SU-DHL-6 (cell line): ENCODE measurements around the gene HACD3.
A peak's percentile ranks its signal among the peaks of the same experiment; 100 is the strongest.

ENCODE experiments used
- H2AFZ ChIP-seq: fragments of 200-600 bp; sonication (generic); 2 replicates; pipeline ENCODE4 v1.6.1; 2014; ENCODE audit warnings: low read depth, mild to moderate bottlenecking, moderate library complexity, mixed read lengths, antibody characterized with exemption, low read length; ENCODE audit not compliant: severe bottlenecking
- H3F3A ChIP-seq: fragments of 200-600 bp; shearing (Covaris generic); 2 replicates; pipeline ENCODE4 v1.6.0; 2016; ENCODE audit warnings: antibody characterized with exemption, mild to moderate bottlenecking; ENCODE audit not compliant: insufficient read depth
- H3K27ac ChIP-seq: fragments of 200-600 bp; sonication (generic); 2 replicates; pipeline ENCODE4 v1.5.1; 2016; ENCODE audit warnings: low read depth, mild to moderate bottlenecking, low read length, moderate library complexity, mixed read lengths
- H3K27me3 ChIP-seq: fragments of 200-600 bp; sonication (generic), shearing (Covaris generic); 2 replicates; pipeline ENCODE4 v1.6.0; 2014; ENCODE audit warnings: mild to moderate bottlenecking, low read length
- H3K36me3 ChIP-seq: fragments of 200-600 bp; sonication (generic); 2 replicates; pipeline ENCODE4 v1.6.1; 2014; ENCODE audit warnings: mild to moderate bottlenecking, low read length, mixed read lengths
- H3K4me2 ChIP-seq: fragments of 300-600, 200-600 bp; shearing (Covaris generic), sonication (generic); 2 replicates; pipeline ENCODE4 v1.6.0; 2014; ENCODE audit warnings: low read length, low read depth, mild to moderate bottlenecking; ENCODE audit not compliant: poor library complexity, severe bottlenecking
- H3K4me3 ChIP-seq: fragments of 200-600 bp; sonication (generic); 2 replicates; pipeline ENCODE4 v1.5.1; 2014; ENCODE audit warnings: antibody characterized with exemption, low read length, mild to moderate bottlenecking, mixed read lengths; ENCODE audit not compliant: insufficient read depth, poor library complexity, severe bottlenecking
- H3K79me2 ChIP-seq: fragments of 200-600 bp; sonication (generic); 2 replicates; pipeline ENCODE4 v1.6.1; 2014; ENCODE audit warnings: mild to moderate bottlenecking, low read length, moderate library complexity; ENCODE audit not compliant: insufficient read depth
- H3K9ac ChIP-seq: fragments of 200-600 bp; sonication (generic); 2 replicates; pipeline ENCODE4 v1.7.0; 2014; ENCODE audit warnings: mild to moderate bottlenecking, low read length
- H3K9me2 ChIP-seq: fragments of 200-600 bp; sonication (generic); replicated peaks from 2 replicates; pipeline ENCODE4 v1.6.1; 2014; ENCODE audit warnings: low read length; ENCODE audit not compliant: insufficient read depth
- H3K9me3 ChIP-seq: fragments of 200-600 bp; sonication (generic); 2 replicates; pipeline ENCODE4 v1.6.1; 2014; ENCODE audit warnings: low read length, mixed read lengths; ENCODE audit not compliant: insufficient read depth
- H4K20me1 ChIP-seq: fragments of 200-600 bp; sonication (generic); 2 replicates; pipeline ENCODE4 v1.6.1; 2014; ENCODE audit warnings: low read depth, mild to moderate bottlenecking, antibody characterized with exemption, low read length, moderate library complexity, mixed read lengths
- CTCF ChIP-seq: fragments of 200-600 bp; sonication (generic); IDR thresholded peaks from one replicate; pipeline ENCODE4 v1.5.1; 2017; ENCODE audit warnings: antibody characterized with exemption, mild to moderate bottlenecking, low read length, moderate library complexity; ENCODE audit not compliant: insufficient read depth, poor library complexity, severe bottlenecking
- EZH2phosphoT487 ChIP-seq: fragments of 200-600 bp; sonication (generic), shearing (Covaris generic); conservative IDR thresholded peaks from 2 replicates; pipeline ENCODE4 v1.6.1; 2018; ENCODE audit warnings: mild to moderate bottlenecking, antibody characterized with exemption, low read length, moderate library complexity, mixed read lengths

The HACD3 gene

DNA sequence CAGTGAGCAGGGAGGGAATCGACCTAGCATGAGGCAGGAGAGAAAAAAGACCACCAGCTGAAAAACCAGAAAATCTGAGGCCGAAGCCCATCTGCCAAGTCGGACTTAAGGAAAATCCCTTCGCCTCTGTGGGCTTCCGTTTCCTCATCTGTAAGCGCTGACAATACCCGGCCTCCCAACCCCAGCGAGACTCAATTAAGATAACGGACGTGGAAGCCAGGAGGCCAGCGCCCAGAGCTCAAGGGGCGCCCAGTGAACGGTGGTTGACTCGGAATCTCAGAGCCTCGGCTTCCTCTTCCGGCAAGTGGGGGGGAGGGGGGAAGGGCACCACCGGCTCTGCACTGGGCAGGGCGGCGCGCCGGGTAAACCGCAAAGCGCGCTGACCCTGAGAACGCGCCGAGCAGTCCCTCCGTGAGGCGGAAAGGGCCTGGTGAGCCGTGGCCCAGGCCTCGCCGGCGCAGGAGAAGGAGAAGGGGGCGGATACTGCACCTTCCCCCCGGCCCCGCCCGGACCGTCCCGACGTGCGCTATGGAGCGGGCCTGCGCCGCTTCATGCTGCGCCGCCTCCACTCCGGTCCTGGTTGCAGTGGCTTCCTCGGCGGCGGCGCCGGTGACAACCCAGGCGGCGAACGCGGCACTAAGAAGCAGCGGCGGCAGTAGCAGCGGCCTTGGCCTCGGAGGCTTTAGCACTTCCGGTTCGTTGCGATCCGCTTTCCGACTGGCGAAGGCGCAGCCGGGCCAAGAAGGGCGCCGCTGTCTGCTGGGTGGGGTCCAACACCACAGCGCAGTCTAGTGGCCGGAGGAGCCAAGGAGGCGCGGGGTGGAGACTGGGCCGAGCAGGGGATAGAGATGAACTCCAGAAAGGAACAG lies 13.0 kb upstream of the HACD3 start, which contains the start of gene DPP8:
Gene DPP8, minus strand, starts transcription at position 693 of the 869 bp plus-strand sequence. CDS start 5,136 bp downstream, outside the sequence.
- H2AFZ ChIP-seq: peak within 1 kb of the TSS; percentile 100
- H4K20me1 ChIP-seq: 0 out of 2 replicates have a peak, but pooled peaks cover 4% of the 10 kb centered on the region
- peaks cover 49% of the 10 kb centered on the region for H3K79me2 ChIP-seq
- TF ChIP-seq EZH2phosphoT487: no peak
- peak; percentile 97 for TF ChIP-seq CTCF
- H3K9me3 ChIP-seq: no peaks in the 10 kb centered on the region
- no peaks in the 10 kb centered on the region for H3F3A ChIP-seq
- H3K27me3 ChIP-seq: no peaks in the 10 kb centered on the region
- peak within 1 kb of the TSS; percentile 88 for H3K4me2 ChIP-seq
- H3K9ac ChIP-seq: peak within 1 kb of the TSS; percentile 95
- peak within 1 kb of the TSS; percentile 67 for H3K4me3 ChIP-seq
- H3K36me3 ChIP-seq: peaks cover 11% of the 10 kb centered on the region
- H3K9me2 ChIP-seq: no peaks in the 10 kb centered on the region
- peak within 1 kb of the TSS; percentile 91 for H3K27ac ChIP-seq

- H3K27ac ChIP-seq: peak overlapping the region; percentile 91; the same call in 1 of the 2 replicates
- H3K79me2 ChIP-seq: peaks cover 43% of the 10 kb centered on the region
- H3K4me3 ChIP-seq: peak overlapping the region; percentile 67
- H3K9me3 ChIP-seq: no peaks in the 10 kb centered on the region
- H3K27me3 ChIP-seq: no peaks in the 10 kb centered on the region
- peak overlapping the region; percentile 100 for H2AFZ ChIP-seq
- no peak for TF ChIP-seq EZH2phosphoT487
- no peak for TF ChIP-seq CTCF
- H3K4me2 ChIP-seq: peak overlapping the region; percentile 88
- H3K9me2 ChIP-seq: no peaks in the 10 kb centered on the region
- H3K36me3 ChIP-seq: peaks cover 6% of the 10 kb centered on the region
- no peaks in the 10 kb centered on the region for H3F3A ChIP-seq
- H4K20me1 ChIP-seq: 0 out of 2 replicates have a peak, but pooled peaks cover 4% of the 10 kb centered on the region
- peak overlapping the region; percentile 95 for H3K9ac ChIP-seq
Measured at GRCh38 chr15:65517866-65518207, 12.4 kb upstream of the HACD3 start.

- no peak overlapping the region for H3K4me2 ChIP-seq
- H3K9ac ChIP-seq: no peak overlapping the region
- H4K20me1 ChIP-seq: 0 out of 2 replicates have a peak, but pooled peaks cover 4% of the 10 kb centered on the region
- no peaks in the 10 kb centered on the region for H3K9me3 ChIP-seq
- no peak overlapping the region for H3K4me3 ChIP-seq
- H3K79me2 ChIP-seq: peaks cover 35% of the 10 kb centered on the region
- H3K36me3 ChIP-seq: peaks cover 6% of the 10 kb centered on the region
- no peak overlapping the region for H2AFZ ChIP-seq
- no peaks in the 10 kb centered on the region for H3F3A ChIP-seq
- TF ChIP-seq EZH2phosphoT487: no peak
- H3K27me3 ChIP-seq: no peaks in the 10 kb centered on the region
- H3K9me2 ChIP-seq: no peaks in the 10 kb centered on the region
- H3K27ac ChIP-seq: no peak overlapping the region
Measured at GRCh38 chr15:65518633-65519285, 11.5 kb upstream of the HACD3 start.
